Measurements from ENCODE around the gene LRP4.

GRCh38 chr11:46918083-46918787 is at the start of gene LRP4:
- TF ChIP-seq, protein P1, sequence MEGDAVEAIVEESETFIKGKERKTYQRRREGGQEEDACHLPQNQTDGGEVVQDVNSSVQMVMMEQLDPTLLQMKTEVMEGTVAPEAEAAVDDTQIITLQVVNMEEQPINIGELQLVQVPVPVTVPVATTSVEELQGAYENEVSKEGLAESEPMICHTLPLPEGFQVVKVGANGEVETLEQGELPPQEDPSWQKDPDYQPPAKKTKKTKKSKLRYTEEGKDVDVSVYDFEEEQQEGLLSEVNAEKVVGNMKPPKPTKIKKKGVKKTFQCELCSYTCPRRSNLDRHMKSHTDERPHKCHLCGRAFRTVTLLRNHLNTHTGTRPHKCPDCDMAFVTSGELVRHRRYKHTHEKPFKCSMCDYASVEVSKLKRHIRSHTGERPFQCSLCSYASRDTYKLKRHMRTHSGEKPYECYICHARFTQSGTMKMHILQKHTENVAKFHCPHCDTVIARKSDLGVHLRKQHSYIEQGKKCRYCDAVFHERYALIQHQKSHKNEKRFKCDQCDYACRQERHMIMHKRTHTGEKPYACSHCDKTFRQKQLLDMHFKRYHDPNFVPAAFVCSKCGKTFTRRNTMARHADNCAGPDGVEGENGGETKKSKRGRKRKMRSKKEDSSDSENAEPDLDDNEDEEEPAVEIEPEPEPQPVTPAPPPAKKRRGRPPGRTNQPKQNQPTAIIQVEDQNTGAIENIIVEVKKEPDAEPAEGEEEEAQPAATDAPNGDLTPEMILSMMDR (IDR thresholded peaks at IDR 0.05; ENCODE audit: low read length) = no peak
- no peak for TF ChIP-seq EZH2 (IDR thresholded peaks at IDR 0.05; ENCODE audit: borderline replicate concordance, low read length)

Data from OCI-LY1 (cell line).